ENCODE measurements around the gene DACT1. TPM values are rescaled to one million over a fixed set of nuclear protein-coding genes. Genes with fewer than 3 reads are reported as not detected.

The DACT1 gene
- total and polyA plus RNA-seq, 10 of the 15 experiments (the other 5 are each of a cell fraction or from before 2014, with no cell fraction given) = 0.13 to 2.9 (median 0.91) TPM

- no peaks in the 10 kb centered on the region for H3K36me3 ChIP-seq (ENCODE audit: control insufficient read depth in 2 of 2, insufficient read depth in 2 of 2, low read length in 1 of 2)
- TF ChIP-seq NRF1 (conservative IDR thresholded peaks at IDR 0.05; ENCODE audit: low read depth, low read length) = no peak
- no peak overlapping the region for H2AFZ ChIP-seq (ENCODE audit: control insufficient read depth, low read depth, low read length)
- FAIRE-seq = no peak
- H3K4me2 ChIP-seq (ENCODE audit: control insufficient read depth, insufficient read depth) = no peak overlapping the region
- no peak overlapping the region for H3K4me3 ChIP-seq
- CTCF ChIA-PET = interaction anchor here (0.6 to 8.9 kb wide), 13 partner anchors 10 to 808 kb away, joined by 3 to 95 read pairs (median 4); no protein-coding TSS in a partner anchor
- ATAC-seq = no peak
- H4K20me1 ChIP-seq (ENCODE audit: control insufficient read depth, insufficient read depth) = no peaks in the 10 kb centered on the region
- intact Hi-C loops (cut with micrococcal nuclease; ENCODE audit: unreplicated experiment) (loop anchor here (5.0 kb wide), 1 partner anchor 74 kb away; no protein-coding TSS in a partner anchor), in situ Hi-C loops (cut with MboI) (no loop called here)
- RAD21 ChIA-PET (ENCODE audit: unreplicated experiment) = interaction anchor here (0.6 to 5.9 kb wide), 10 partner anchors 17 to 945 kb away, joined by 3 to 71 read pairs (median 4); no protein-coding TSS in a partner anchor
- SMC1A ChIA-PET (ENCODE audit: uncharacterized antibody, unreplicated experiment) = interaction anchor here (0.8 to 10.7 kb wide), 18 partner anchors 38 to 741 kb away, joined by 3 to 150 read pairs (median 4); no protein-coding TSS in a partner anchor
- no peaks in the 10 kb centered on the region for H3K79me2 ChIP-seq (ENCODE audit: control insufficient read depth, insufficient read depth, low read length)
- no peak overlapping the region for H3K9ac ChIP-seq (ENCODE audit: control insufficient read depth, insufficient read depth, low read length)
- peaks cover 9% of the 10 kb centered on the region for H3K4me1 ChIP-seq (ENCODE audit: control insufficient read depth, insufficient read depth, low read length)
- no peak for DNase-seq (ENCODE audit: low read depth, low spot score)
- POLR2A ChIA-PET = interaction anchor here (0.7 kb wide), 1 partner anchor 159 kb away, joined by 3 read pairs; no protein-coding TSS in a partner anchor
- no peak overlapping the region for H3K27ac ChIP-seq (ENCODE audit: control insufficient read depth, insufficient read depth)
- no peaks in the 10 kb centered on the region for H3K9me3 ChIP-seq (replicated peaks; ENCODE audit: control insufficient read depth, insufficient read depth, low read length)
- 66% methylated on average over 4 of the region's 4 CpGs for WGBS (ENCODE audit: insufficient coverage, insufficient replicate concordance, low lambda C conversion rate, missing lambda C conversion rate)
- H3K27me3 ChIP-seq (replicated peaks in 1 of 2; ENCODE audit: control insufficient read depth in 2 of 2, insufficient read depth in 2 of 2, low read length in 1 of 2) = peaks cover 0 to 8% of the 10 kb centered on the region in 2 experiments; a peak in 2 of 4 replicates
- BruUV-seq (replicated peaks) = no TSS peak
These were observed 1.6 kb upstream of the DACT1 start for GRCh38 chr14:58636129-58636528.

- no TSS peak for BruUV-seq (replicated peaks)
- TF ChIP-seq MLLT1 (IDR thresholded peaks at IDR 0.05) (peak; percentile 66; the same call in 1 of the 2 replicates), JUNB (IDR thresholded peaks at IDR 0.05) (no peak), ZBTB11 (CRISPR knock-in tag; IDR thresholded peaks at IDR 0.05) (no peak), MEF2A (IDR thresholded peaks at IDR 0.05; ENCODE audit: insufficient read depth, low read depth, low read length) (no peak), SMC3 (IDR thresholded peaks at IDR 0.05; ENCODE audit: borderline replicate concordance, low read length) (no peak)
- RAD21 ChIA-PET (ENCODE audit: unreplicated experiment) = interaction anchor here (0.6 to 5.9 kb wide), 6 partner anchors 14 to 736 kb away, joined by 3 to 71 read pairs (median 9); no protein-coding TSS in a partner anchor
These were observed 747 bp upstream of the DACT1 start for GRCh38 chr14:58637040-58637390.

More at GRCh38 chr14:58637040-58637390, 747 bp upstream of the DACT1 start:
- no peak overlapping the region for H3K9ac ChIP-seq (ENCODE audit: control insufficient read depth, insufficient read depth, low read length)
- peak overlapping the region; percentile 34; the same call in 1 of the 2 replicates for H3K4me3 ChIP-seq
- no peaks in the 10 kb centered on the region for H4K20me1 ChIP-seq (ENCODE audit: control insufficient read depth, insufficient read depth)
- ATAC-seq = no peak
- ChIA-PET POLR2A (interaction anchor here (0.5 kb wide), 1 partner anchor 101 kb away, joined by 4 read pairs; no protein-coding TSS in a partner anchor), SMC1A (ENCODE audit: uncharacterized antibody, unreplicated experiment) (interaction anchor here (0.8 to 10.7 kb wide), 12 partner anchors 62 to 484 kb away, joined by 3 to 150 read pairs (median 4); no protein-coding TSS in a partner anchor), CTCF (interaction anchor here (1.0 to 8.9 kb wide), 8 partner anchors 28 to 647 kb away, joined by 3 to 95 read pairs (median 4); no protein-coding TSS in a partner anchor)
- H3K9me3 ChIP-seq (replicated peaks; ENCODE audit: control insufficient read depth, insufficient read depth, low read length) = no peaks in the 10 kb centered on the region
- peak overlapping the region; percentile 86 for H3K4me2 ChIP-seq (ENCODE audit: control insufficient read depth, insufficient read depth)
- DNase-seq (ENCODE audit: low read depth, low spot score) = no peak
- H3K79me2 ChIP-seq (ENCODE audit: control insufficient read depth, insufficient read depth, low read length) = no peaks in the 10 kb centered on the region
- peaks cover 9% of the 10 kb centered on the region for H3K4me1 ChIP-seq (ENCODE audit: control insufficient read depth, insufficient read depth, low read length)
- no peak overlapping the region for H3K27ac ChIP-seq (ENCODE audit: control insufficient read depth, insufficient read depth)
- no peak for FAIRE-seq
- in situ Hi-C loops (cut with MboI) = no loop called here
- peaks cover 0 to 8% of the 10 kb centered on the region in 2 experiments; a peak in 2 of 4 replicates for H3K27me3 ChIP-seq (replicated peaks in 1 of 2; ENCODE audit: control insufficient read depth in 2 of 2, insufficient read depth in 2 of 2, low read length in 1 of 2)
- H2AFZ ChIP-seq (ENCODE audit: control insufficient read depth, low read depth, low read length) = peak overlapping the region; percentile 71
- H3K36me3 ChIP-seq (ENCODE audit: control insufficient read depth in 2 of 2, insufficient read depth in 2 of 2, low read length in 1 of 2) = no peaks in the 10 kb centered on the region
- intact Hi-C loops (cut with micrococcal nuclease; ENCODE audit: unreplicated experiment) = loop anchor here (1.0 to 5.0 kb wide), 2 partner anchors 75 to 136 kb away; no protein-coding TSS in a partner anchor
- WGBS (ENCODE audit: insufficient coverage, insufficient replicate concordance, low lambda C conversion rate, missing lambda C conversion rate) = 25% methylated on average over 17 of the region's 17 CpGs
